Activated CD4-positive, CD25-positive, alpha-beta regulatory T cell (primary cell): ENCODE results near the gene LCNL1.
A peak's percentile ranks its signal among the peaks of the same experiment; 100 is the strongest.

Source experiments
- DNase-seq, 4 experiments: peaks; one replicate each; lab custom pipeline; 2025; lab: John Stamatoyannopoulos, UW

Gene LCNL1

DNA sequence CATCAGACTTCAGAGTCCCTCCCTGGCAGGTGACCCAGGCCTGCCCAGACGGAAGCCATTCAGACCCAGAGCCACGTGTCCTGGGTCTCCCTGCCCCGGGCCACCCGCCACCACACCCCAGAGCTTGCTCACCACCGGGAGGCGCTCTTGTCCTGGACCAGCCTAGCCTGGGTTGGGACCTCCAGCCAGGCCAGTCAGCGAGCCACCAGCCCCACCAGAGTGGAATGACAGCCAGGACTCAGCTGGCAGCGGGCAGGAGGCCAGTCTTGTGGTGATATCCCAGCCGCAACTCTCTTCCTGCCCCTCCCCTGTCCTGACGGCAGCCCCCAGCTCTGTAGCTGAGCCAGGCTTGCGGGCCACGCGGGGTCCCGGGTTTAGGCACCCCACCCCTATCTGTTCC lies 7.1 kb upstream of the LCNL1 start:
- DNase-seq: no peak

DNA sequence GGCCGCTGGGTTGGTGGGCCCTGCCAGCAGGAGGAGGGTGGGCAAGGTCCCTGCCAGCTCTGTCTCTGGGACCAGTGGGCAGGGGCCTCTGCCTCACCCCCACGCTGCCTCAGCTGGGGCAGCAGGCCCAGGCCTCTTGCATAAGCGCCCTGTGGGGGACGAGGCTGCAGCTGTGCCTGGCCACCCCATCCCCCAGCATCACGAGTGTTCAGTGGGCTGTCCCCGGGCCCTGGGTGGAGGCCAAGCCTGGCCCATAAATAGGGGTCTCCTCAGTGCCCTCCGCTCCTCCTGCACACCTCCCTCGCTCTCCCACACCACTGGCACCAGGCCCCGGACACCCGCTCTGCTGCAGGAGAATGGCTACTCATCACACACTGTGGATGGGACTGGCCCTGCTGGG lies 5.6 kb upstream of the LCNL1 start, which contains the start of gene PTGDS:
Gene PTGDS (plus strand): TSS at position 282 of the 400 bp plus-strand sequence. CDS start 75 bp downstream, at position 357.
- DNase-seq: no peak

DNA sequence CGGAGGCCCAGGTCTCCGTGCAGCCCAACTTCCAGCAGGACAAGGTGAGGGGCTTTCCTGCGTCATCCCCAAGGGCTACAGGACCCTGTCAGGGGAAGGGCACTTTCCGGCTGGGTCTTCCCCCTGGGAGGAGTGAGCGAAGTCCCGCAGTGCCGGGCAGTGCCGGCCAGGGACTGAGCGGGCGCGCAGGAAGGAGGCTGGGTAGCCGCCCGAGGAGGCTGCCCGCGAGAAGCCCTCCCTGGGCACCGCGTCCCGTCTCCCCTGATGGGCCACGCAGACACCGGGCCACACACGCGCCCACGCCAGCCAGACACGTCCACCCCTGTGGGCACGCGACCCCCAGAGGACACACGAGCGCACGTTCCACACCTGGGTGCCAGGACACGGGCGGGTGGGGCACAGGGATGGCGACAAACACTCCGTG lies 5.1 kb upstream of the LCNL1 start:
- DNase-seq: no peak

DNA sequence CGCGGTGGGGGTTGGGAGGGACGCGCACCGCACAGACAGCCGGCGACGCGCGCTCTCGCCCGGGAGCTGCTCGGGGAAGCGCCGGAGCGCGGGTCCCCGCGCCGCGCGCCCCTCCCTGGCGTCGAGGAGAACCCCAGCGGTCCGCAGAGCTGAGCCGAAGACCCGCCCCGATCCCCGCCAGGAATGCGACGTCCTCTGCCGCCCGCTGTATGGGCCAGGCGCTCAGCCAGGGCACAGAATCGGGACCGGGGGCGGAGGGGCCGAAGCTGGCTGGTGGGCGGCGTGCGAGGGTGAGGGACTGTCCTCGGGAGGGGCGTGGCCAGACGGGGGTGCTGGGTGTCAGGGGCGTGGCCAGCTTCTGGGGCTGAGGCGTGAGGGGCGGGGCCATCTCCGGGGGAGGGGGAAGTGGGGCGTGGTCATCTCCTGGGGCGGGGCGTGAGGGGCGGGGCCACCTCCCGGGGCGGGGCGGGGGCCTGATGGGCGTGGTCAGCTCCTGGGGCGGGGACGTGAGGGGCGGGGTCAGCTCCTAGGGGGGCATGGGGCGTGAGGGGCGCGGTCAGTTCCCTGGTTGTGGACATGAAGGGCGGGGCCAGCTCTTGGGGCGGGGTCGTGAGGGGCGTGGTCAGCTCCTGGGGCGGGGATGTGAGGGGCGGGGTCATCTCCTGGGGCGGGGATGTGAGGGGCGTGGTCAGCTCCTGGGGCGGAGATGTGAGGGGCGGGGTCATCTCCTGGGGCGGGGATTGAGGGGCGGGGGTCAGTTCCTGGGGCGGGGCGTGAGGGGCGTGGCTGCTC lies 4.5 kb upstream of the LCNL1 start:
- DNase-seq: peak; percentile 37 to 54 (median 38)

DNA sequence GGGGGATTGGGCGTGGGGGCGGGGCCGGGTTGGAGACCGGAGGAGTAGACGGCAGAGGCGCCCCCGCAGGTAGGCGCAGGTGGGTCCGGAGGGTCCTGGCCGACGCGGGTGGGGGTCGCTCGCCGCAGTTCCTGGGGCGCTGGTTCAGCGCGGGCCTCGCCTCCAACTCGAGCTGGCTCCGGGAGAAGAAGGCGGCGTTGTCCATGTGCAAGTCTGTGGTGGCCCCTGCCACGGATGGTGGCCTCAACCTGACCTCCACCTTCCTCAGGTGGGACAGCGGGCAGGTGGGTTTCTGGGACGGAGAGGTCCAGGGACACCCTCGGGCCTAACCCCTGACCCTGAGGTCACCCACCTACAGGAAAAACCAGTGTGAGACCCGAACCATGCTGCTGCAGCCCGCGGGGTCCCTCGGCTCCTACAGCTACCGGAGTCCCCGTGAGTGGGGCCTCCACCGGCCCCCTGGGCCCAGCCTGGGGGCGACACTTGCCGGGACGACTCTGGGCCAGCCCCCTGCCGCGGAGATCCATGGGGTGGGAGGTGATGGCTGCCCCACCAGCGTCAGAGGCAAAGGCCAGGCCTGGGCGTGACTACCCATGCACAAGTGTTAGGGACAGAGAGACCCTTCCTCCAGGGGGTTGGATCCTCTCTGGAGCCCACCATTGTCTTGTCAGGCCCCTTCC lies 3.8 kb upstream of the LCNL1 start:
- no peak for DNase-seq

DNA sequence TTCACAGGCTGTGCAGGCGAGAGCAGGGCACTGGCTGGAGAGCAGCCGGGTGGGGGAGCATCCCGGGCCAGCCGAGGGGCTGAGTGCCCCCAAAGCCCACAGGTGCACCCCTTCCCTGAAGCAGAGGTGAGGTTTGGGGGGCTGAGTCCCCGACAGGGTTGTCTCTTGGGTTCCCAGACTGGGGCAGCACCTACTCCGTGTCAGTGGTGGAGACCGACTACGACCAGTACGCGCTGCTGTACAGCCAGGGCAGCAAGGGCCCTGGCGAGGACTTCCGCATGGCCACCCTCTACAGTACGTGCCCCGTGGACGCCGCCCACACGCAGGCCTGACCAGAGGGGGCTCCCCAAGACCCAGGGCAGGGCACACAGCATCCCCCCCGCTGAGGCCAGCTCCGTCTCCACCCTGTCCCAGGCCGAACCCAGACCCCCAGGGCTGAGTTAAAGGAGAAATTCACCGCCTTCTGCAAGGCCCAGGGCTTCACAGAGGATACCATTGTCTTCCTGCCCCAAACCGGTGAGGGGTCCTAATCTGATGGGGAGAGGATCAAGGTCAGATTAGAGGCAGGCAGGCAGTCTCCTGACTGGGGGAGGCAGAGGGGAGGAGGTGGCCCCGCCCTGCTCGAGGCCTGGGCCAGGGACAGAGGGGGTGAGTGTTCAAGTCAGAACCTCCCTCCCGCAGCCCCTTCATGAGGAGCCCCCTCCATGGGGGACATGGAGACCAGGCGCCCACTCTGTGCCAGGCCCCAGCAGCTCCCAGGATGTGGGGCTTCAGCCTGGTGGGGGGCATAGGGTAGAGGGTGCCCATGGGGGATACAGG lies 2.8 kb upstream of the LCNL1 start:
- DNase-seq: no peak

DNA sequence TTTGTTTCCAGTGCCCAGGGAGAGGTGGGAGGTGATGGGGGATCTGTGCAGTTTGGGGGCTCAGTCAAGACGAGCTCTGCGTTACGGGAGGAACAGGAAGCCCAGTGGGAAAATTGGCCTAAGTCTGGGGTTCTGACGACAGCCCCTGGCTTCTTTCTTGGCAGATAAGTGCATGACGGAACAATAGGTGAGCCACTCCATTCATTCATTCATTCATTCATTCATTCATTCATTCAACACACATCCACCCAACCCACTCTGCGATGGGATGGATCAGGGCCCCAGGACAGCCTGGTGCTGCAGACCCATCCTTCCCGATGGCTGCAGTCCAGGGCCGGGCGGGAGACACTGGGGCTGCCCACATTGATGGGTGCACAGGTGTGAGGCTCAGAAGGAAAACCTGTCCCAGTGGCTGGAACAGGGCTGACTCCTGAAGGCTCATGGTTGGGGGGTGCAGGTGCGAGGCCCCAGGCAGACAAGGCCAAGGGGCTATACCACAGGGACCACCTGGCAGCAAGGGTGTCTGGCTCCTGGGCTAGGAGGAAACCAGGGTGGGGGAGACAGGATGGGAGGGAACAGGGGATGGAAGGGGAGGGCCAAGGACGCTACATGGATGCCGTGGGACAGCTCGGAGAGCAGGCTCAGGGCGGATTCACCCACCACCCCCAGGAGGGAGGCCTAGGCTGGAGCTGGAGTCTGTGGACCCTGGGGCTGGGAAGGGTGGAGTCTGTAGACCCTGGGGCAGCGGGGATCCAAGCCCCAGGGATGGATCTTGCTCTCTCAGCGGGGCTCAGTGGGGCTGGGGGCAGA lies 1.9 kb upstream of the LCNL1 start:
- no peak for DNase-seq

DNA sequence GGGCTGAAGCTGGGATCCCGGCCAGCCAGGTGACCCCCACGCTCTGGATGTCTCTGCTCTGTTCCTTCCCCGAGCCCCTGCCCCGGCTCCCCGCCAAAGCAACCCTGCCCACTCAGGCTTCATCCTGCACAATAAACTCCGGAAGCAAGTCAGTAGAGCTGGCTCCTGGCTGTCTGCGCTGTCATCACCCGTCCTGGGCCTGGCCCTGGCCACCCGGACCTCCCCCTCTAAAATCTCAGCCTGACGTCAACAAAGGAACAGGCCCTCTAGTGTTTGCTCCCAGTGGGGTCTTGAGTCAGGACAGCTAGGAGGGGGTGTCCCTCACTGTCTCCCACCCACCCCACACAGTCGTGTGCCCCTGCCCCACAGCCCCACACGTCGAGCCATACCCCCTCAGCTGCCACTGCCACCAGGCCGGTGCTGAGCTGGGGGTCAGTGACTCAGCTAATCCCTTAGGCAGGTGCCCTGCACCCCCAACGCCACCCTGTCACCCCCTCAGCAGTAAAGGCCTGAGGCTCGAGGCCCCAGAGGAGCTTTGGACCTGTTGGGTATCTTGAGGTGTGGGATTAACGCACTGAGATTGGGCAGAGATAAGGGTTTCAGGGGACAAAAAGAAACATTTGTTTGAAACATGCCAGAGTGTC lies 1.1 kb upstream of the LCNL1 start:
- DNase-seq: no peak

DNA sequence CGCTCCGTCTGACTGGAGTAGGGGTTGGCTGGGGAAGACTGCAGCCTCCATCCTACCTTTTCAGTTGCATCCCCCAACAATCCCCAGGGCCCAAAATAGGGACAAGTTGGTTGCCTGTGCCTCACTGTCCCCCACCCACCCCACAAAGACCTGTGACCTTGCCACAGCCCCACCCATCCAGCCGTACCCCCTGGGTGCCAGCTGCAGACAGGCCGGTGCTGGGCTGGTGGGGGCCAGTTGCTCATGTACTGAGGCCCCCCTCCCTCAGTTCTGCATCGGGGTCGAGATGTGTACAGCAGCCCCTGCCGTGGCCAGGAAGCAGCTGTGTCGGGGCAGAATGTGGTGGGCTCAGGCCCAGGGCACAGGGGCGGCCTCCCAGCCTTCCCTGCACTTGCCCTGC lies 374 bp downstream of the LCNL1 start:
- no peak for DNase-seq

DNA sequence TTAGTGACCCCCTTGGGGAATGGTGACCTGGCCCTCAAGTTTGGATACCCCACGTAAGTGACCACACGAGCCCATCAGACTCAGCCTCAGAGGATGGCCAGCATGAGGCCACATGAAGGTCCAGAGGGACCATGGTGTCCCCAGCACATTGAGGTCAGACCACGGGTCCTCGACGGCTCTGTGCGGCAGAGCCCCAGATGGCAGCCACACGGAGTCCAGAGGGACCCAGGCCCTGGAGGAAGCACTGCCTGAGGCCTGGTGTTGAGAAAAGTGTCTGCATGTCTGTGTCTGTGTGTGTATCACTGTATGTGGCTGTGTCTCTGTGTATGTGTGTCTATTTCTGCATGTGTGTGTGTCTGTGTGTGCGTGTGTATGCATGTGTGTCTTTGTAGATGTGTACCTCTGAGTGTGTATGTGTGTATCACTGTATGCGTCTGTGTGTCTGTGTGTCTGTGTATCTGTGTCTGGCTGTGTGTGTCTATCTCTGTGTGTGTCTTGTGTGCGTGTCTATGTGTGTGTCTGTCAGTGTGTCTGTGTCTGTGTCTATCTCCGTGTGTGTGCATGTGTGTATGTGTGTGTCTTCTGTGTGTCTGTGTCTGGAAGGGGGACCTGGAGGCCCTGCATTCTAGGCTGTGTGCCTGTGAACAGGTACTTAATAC lies 992 bp downstream of the LCNL1 start:
- no peak for DNase-seq

DNA sequence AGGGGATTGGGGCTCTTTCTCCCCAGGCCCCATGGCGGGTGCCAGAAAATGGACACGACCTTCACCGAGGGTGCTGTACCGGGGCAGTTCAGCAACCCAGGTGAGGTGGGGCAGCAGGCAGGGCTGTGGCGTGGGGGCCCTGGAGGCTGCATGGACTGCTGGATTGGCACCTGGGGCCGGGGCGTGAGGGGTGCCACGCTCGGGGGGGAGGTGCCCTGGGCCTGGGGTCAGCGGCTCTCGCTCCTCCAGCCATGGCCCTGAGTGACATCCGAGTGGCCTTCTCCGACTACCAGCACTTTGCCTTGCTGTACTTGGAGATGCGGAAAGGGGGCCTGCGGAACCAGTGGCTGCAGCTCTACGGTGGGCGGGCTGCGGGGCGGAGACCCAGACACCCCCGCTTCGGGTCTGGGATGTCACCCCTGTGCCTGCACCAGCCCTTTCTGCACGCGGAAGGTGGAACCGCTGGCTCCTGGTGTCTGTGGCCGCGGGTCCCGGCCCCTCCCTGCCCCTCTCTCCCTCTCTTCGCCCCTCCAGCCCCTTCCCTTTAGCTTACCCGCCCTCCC lies 1.8 kb downstream of the LCNL1 start:
- no peak for DNase-seq

DNA sequence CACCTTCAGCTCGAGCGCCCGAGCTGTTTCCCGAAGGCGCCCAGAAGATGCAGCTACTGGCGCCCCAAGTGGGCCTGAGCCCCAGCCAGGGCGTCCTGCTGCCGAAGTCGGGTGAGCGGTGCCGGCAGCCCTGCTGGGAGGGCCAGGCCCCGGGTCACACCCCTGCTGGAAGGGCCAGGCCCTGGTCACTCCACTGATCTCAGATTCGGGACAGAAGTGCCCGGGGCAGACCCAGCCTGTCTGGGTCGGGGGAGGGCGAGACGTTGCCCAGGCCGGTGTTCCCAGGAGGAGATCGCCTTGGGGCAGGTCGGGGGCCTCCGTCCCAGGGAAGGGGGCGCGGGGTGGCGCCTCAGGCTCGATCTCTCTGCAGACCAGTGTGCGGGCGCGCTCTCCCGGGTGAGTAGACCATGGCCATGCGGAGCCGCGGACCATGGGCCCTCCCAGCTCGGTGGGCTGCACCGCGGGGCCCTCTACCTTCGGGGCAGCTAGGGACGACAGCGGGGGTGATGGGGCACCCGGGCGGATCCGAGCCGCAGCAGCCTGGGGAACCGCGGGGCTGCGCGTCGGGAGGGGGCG lies 2.3 kb downstream of the LCNL1 start:
- no peak for DNase-seq

DNA sequence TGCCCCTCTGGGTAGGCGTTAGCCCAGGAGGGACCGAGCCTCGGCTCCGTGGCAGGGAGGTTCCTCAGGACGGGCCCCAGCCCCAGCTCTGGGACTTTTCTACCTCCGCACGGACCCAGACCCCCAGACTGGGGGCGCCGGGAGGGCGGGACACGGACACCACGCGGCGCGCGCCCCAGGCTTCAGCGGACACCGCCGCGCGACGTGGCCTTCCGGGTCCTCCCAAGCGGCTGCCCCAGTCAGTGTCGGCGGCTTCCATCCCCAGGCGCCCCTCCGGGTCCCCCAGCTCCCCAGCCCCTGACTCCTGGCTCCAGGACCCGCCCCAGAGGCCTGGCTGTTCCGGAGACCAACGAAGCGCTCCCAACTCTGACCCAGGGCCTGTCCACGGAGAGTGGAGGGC lies 3.1 kb downstream of the LCNL1 start:
- DNase-seq: no peak

DNA sequence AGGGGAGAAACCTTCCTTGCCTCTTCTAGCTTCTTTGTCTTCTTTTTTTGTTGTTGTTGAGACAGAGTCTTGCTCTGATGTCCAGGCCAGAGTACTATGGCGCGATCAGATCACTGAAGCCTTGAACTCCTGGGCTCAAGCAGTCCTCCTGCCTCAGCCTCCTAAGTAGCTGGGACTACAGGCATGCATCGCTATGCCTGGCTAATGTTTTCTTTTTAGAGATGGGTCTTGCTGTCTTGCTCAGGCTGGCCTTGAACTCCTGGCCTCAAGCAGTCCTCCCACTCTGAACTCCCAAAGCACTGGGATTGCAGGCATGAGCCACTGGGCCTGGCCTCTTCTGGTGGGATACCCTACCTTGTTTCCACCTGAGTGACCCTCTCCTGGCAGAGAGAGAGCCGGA lies 6.1 kb downstream of the LCNL1 start:
- no peak for DNase-seq

DNA sequence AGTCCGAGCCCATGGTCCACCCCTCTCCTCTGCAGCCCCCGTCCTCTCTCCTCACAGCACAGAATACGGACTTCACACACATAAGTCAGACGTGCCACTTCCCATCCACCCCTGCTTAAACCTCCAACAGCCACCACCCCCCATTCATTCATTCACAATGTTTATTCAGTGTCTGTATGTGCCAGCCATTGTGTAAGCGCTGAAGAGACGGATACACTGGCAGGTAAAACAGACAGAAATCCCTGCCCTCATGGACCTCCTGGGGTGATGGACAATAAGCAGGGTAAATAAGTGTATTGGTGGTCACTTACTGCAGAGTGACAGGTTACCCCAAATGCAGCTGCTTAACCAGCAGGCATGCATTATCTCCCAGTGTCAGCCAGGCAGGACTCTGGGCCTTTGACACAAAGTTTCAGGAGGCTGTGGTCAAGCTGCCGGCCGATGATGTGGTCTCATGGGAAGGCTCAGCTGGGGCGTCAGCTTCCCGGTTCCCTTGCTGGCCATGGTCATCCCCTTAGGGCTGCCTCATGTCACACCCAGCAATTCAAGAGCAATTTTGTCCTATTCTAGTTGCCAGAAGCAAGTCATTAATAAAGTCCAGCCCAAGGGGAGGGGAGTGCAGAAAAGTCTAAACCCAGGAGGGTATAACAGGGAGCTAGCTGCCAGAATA lies 7.6 kb downstream of the LCNL1 start:
- DNase-seq: no peak

DNA sequence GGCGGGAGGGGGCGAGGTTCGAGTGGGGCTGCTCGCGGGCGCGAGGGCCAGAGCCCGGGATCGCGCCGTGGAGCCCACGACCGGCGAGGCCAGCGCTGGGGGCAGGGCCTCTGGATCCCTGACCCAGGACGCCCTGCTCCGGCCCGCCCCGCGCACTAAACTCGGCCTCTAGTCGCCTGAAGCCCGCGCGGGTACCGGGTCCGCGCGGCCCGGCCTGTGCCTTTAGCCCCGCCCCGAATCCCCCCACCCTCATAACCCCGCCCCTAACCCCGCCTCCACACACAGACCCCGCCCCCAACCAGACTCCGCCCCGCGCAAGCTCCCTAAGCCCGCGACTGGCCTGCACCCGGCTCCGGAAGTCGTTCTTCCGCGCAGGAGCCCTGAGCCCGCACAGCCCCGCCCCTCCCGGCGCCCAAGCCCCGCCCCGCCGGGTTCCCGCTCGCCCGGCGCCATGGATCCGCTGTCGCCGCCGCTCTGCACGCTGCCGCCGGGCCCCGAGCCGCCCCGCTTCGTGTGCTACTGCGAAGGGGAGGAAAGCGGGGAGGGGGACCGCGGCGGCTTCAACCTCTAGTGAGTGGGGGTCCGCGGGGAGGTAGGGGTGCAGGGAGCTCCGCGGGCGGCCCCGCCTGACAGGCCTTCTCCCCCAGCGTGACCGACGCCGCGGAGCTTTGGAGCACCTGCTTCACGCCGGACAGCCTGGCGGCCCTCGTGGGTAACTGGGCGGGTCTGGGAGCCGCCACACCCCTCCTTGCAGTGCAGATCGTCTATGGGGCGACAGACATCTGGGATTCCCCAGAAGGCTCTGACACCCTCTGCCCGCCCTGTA lies 9.4 kb downstream of the LCNL1 start, which contains the start of gene PAXX:
Gene PAXX (plus strand): TSS at position 430 of the 826 bp plus-strand sequence. CDS start 22 bp downstream, at position 452.
- DNase-seq: peak; percentile 86 to 93 (median 90)

DNA sequence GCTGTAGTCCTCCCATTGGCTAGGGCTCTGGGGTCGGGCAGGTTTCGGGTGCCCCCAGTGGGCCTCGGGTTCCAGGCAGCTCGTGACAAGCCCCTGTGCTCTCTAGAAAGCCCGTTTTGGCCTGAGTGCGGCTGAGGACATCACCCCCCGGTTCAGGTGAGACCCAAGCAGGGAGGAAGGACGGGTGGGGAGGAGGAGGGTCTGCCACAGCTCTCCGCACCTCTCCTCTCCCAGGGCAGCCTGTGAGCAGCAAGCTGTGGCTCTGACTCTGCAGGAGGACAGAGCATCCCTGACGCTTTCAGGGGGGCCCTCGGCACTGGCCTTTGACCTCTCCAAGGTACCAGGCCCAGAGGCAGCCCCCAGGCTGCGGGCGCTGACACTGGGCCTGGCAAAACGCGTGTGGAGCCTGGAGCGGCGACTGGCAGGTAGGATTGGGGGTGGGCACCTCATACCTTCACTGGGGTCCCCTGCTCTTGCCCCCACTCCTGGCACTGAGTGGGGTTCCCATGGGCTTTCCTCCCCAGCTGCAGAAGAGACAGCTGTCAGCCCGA lies 10.1 kb downstream of the LCNL1 start:
- DNase-seq: peak in 1 of 4 experiments; percentile 55
